T-helper 1 cell treated with Interleukin-12 subunit alpha and Interleukin-12 subunit beta and Interleukin-4 antibody, amounts not matched to agents 30 ng/mL and 1 ng/mL, for 36 hours (primary cell): Measurements from ENCODE around the gene GSPT1. TPM values are rescaled to one million over a fixed set of nuclear protein-coding genes. Genes with fewer than 3 reads are reported as not detected.
"Not testable (repeated sequence)": the region's sequence is repeated elsewhere in the genome, so short reads cannot be mapped to it uniquely, and the experiment has no call there.

Source experiments
- intact Hi-C: fragments of 100-400 bp; cut with micrococcal nuclease; formaldehyde crosslinking; loops from one replicate; pipeline ENCODE4 v1.15.1; 2024
- total RNA-seq: library from RNA; stranded (reverse); gene quantifications from 2 replicates; pipeline ENCODE4 v1.2.3, GENCODE V29; 2022

Gene GSPT1
- total RNA-seq, 1 donor from 2014 or later, result 121 TPM

- intact Hi-C loops, result no loop called here
These were observed 96.0 kb downstream of the GSPT1 start for GRCh38 chr16:11819798-11820197.

GRCh38 chr16:11818970-11819369, 96.8 kb downstream of the GSPT1 start:
- intact Hi-C loops, result not testable (repeated sequence)

Other genes starting within 250 kb of the GSPT1 start
- 11.7 TPM in 2 replicates for gene SNN, start 247.5 kb downstream of the GSPT1 start, total RNA-seq
- gene TXNDC11, start 173.1 kb downstream of the GSPT1 start, total RNA-seq, result 55.3 and 59.4 TPM in 2 replicates
- gene ZC3H7A, start 118.7 kb downstream of the GSPT1 start, total RNA-seq, result 89.4 and 89.8 TPM in 2 replicates
- gene RSL1D1, start 64.4 kb downstream of the GSPT1 start, total RNA-seq, result 193 and 196 TPM in 2 replicates
- 11.0 and 13.0 TPM in 2 replicates for gene NPIPB2, start 26.1 kb upstream of the GSPT1 start, total RNA-seq
- gene TNFRSF17, start 49.3 kb upstream of the GSPT1 start, total RNA-seq, result not detected in 2 replicates
- 28.8 and 29.9 TPM in 2 replicates for gene SNX29, start 60.8 kb upstream of the GSPT1 start, total RNA-seq